H1 (cell line): ENCODE data around the gene HTR4. TPM values are rescaled to one million over a fixed set of nuclear protein-coding genes. Genes with fewer than 3 reads are reported as not detected.

ENCODE experiments used
- CTCF ChIA-PET: fragments of 300-600 bp; sonication (Branson Sonifier 250); formaldehyde crosslinking; loops from one replicate; lab custom pipeline; 2021; ENCODE audit not compliant: partially characterized antibody; lab: Charles Lee
- POLR2A ChIA-PET: fragments of 300-600 bp; sonication (Branson Sonifier 250); formaldehyde crosslinking; loops from one replicate; lab custom pipeline; 2021; ENCODE audit warnings: inconsistent platforms; ENCODE audit not compliant: partially characterized antibody; lab: Charles Lee
- DNase-seq, 2 experiments: peaks; one replicate each; pipeline versions ENCODE4 v3.0.0 to v3.0.0-alpha.2; 2010 to 2022; ENCODE audit warnings: low spot score in 2 of 2, low read depth in 1 of 2, mixed read lengths in 1 of 2
- FAIRE-seq: peaks from 2 replicates; lab custom pipeline; 2011; peaks lifted over from hg19 to GRCh38; lab: Jason Lieb, UNC
- H2AFZ ChIP-seq: 2 replicates; pipeline ENCODE4 v1.8.1; 2012; ENCODE audit warnings: low read length, inconsistent platforms
- H2AK5ac ChIP-seq: 2 replicates; pipeline ENCODE4 v1.6.1; 2013; ENCODE audit warnings: low read depth, low read length
- H2BK120ac ChIP-seq: replicated peaks from 2 replicates; pipeline ENCODE3; 2013; ENCODE audit warnings: low read depth, low read length, inconsistent platforms
- H2BK12ac ChIP-seq: 2 replicates; pipeline ENCODE4 v1.6.1; 2013; ENCODE audit warnings: low read depth, low read length
- H2BK15ac ChIP-seq: 2 replicates; pipeline ENCODE4 v1.6.1; 2013; ENCODE audit warnings: low read length
- H2BK20ac ChIP-seq: 2 replicates; pipeline ENCODE4 v1.6.1; 2013; ENCODE audit warnings: low read length
- H2BK5ac ChIP-seq: 2 replicates; pipeline ENCODE4 v1.6.1; 2013; ENCODE audit warnings: low read depth, low read length
- H3K14ac ChIP-seq: 2 replicates; pipeline ENCODE4 v1.6.1; 2013; ENCODE audit warnings: inconsistent platforms; ENCODE audit not compliant: insufficient read length
- H3K18ac ChIP-seq: 2 replicates; pipeline ENCODE4 v1.6.1; 2013; ENCODE audit warnings: low read length; ENCODE audit errors: extremely low read depth
- H3K23ac ChIP-seq: 2 replicates; pipeline ENCODE4 v1.6.1; 2013; ENCODE audit warnings: inconsistent platforms; ENCODE audit not compliant: insufficient read length
- H3K23me2 ChIP-seq: 2 replicates; pipeline ENCODE4 v1.6.1; 2013; ENCODE audit warnings: low read depth, low read length
- H3K27ac ChIP-seq: 2 replicates; pipeline ENCODE4 v1.6.1; 2011; ENCODE audit warnings: low read depth, low read length, inconsistent platforms
- H3K27me3 ChIP-seq, 4 experiments: replicated peaks in 1 of 4; 1 replicate in 1 of 4; 2 replicates in 3 of 4; pipeline versions ENCODE4 v1.6.1 to v1.8.1; 2011 to 2013; ENCODE audit warnings: low read length in 3 of 4, mild to moderate bottlenecking in 3 of 4, inconsistent platforms in 2 of 4, mixed read lengths in 2 of 4, moderate library complexity in 1 of 4; ENCODE audit not compliant: control insufficient read depth in 3 of 4, insufficient read depth in 3 of 4; ENCODE audit errors: extremely low read depth in 1 of 4
- H3K36me3 ChIP-seq, 4 experiments: 2 replicates each; pipeline versions ENCODE4 v1.6.1 to v1.8.1; 2011 to 2013; ENCODE audit warnings: mild to moderate bottlenecking in 4 of 4, low read length in 3 of 4, moderate library complexity in 2 of 4, control low read depth in 1 of 4, inconsistent platforms in 1 of 4; ENCODE audit not compliant: insufficient read depth in 4 of 4, control insufficient read depth in 2 of 4
- H3K4ac ChIP-seq: replicated peaks from 2 replicates; pipeline ENCODE3; 2013; ENCODE audit warnings: low read length, low read depth, mixed read lengths, inconsistent platforms; ENCODE audit not compliant: insufficient read length
- H3K4me1 ChIP-seq, 4 experiments: replicated peaks in 1 of 4; 1 replicate in 1 of 4; 2 replicates in 3 of 4; pipeline versions ENCODE4 v1.6.1 to v1.8.1; 2011 to 2013; ENCODE audit warnings: low read length in 3 of 4, inconsistent platforms in 2 of 4, mixed read lengths in 1 of 4; ENCODE audit not compliant: insufficient read depth in 4 of 4, control insufficient read depth in 3 of 4
- H3K4me2 ChIP-seq, 2 experiments: 2 replicates each; pipeline versions ENCODE4 v1.6.1 to v1.8.1; 2011 to 2013; ENCODE audit warnings: low read depth in 2 of 2, low read length in 2 of 2, control low read depth in 1 of 2, inconsistent platforms in 1 of 2, mild to moderate bottlenecking in 1 of 2; ENCODE audit not compliant: insufficient read depth in 1 of 2
- H3K4me3 ChIP-seq, 4 experiments: fragments of 200-600, 300-600 bp in 1 of 4; sonication (generic), shearing (Covaris generic), sonication (Bioruptor Twin) in 1 of 4; 2 replicates each; pipeline versions ENCODE4 v1.5.1 to v1.8.1; 2011 to 2016; ENCODE audit warnings: low read length in 4 of 4, low read depth in 3 of 4, control low read depth in 2 of 4, inconsistent platforms in 2 of 4, mild to moderate bottlenecking in 2 of 4, mixed read lengths in 1 of 4, moderate library complexity in 1 of 4; ENCODE audit not compliant: insufficient read depth in 2 of 4; ENCODE audit errors: extremely low read depth in 1 of 4
- H3K56ac ChIP-seq: replicated peaks from 2 replicates; pipeline ENCODE3; 2013; ENCODE audit warnings: low read depth, mild to moderate bottlenecking, mixed read lengths, low read length, inconsistent platforms; ENCODE audit not compliant: insufficient read length
- H3K79me1 ChIP-seq: 2 replicates; pipeline ENCODE4 v1.6.1; 2013; ENCODE audit warnings: low read depth, low read length, control low read depth
- H3K79me2 ChIP-seq, 2 experiments: 2 replicates each; pipeline versions ENCODE4 v1.6.1 to v1.8.1; 2012 to 2013; ENCODE audit warnings: low read length in 2 of 2, mild to moderate bottlenecking in 2 of 2, inconsistent platforms in 1 of 2; ENCODE audit not compliant: insufficient read depth in 2 of 2, control insufficient read depth in 1 of 2
- H3K9ac ChIP-seq, 4 experiments: replicated peaks in 1 of 4; 1 replicate in 1 of 4; 2 replicates in 3 of 4; pipeline versions ENCODE4 v1.6.1 to v1.8.1; 2011 to 2013; ENCODE audit warnings: low read depth in 3 of 4, low read length in 3 of 4, control low read depth in 2 of 4, mild to moderate bottlenecking in 2 of 4, moderate library complexity in 2 of 4, inconsistent platforms in 1 of 4; ENCODE audit errors: extremely low read depth in 1 of 4
- H3K9me3 ChIP-seq, 2 experiments: 2 replicates each; pipeline versions ENCODE4 v1.6.1 to v1.8.1; 2012 to 2013; ENCODE audit warnings: mild to moderate bottlenecking in 2 of 2, moderate library complexity in 2 of 2, control low read depth in 1 of 2, inconsistent platforms in 1 of 2, low read depth in 1 of 2, low read length in 1 of 2, mixed read lengths in 1 of 2; ENCODE audit not compliant: insufficient read depth in 2 of 2
- H4K20me1 ChIP-seq, 2 experiments: replicated peaks in 1 of 2; 2 replicates each; pipeline versions ENCODE3 to v1.8.1; 2011 to 2013; ENCODE audit warnings: inconsistent platforms in 2 of 2, low read length in 2 of 2, mild to moderate bottlenecking in 1 of 2; ENCODE audit not compliant: insufficient read depth in 2 of 2, control insufficient read depth in 1 of 2
- H4K5ac ChIP-seq: 2 replicates; pipeline ENCODE4 v1.6.1; 2013; ENCODE audit warnings: low read length, low read depth, mixed read lengths, inconsistent platforms; ENCODE audit not compliant: insufficient read length
- H4K8ac ChIP-seq: 2 replicates; pipeline ENCODE4 v1.8.0; 2013; ENCODE audit warnings: mild to moderate bottlenecking, moderate library complexity, low read length, inconsistent platforms; ENCODE audit not compliant: insufficient read depth; ENCODE audit errors: extremely low read depth
- H4K91ac ChIP-seq: replicated peaks from 2 replicates; pipeline ENCODE3; 2013; ENCODE audit warnings: low read length, mixed read lengths, inconsistent platforms; ENCODE audit not compliant: insufficient read length
- ATF3 ChIP-seq: IDR thresholded peaks from 2 replicates; pipeline ENCODE4 v1.6.1; 2011; ENCODE audit warnings: low read depth, mild to moderate bottlenecking, low read length; ENCODE audit not compliant: insufficient read depth
- CBX5 ChIP-seq: fragments of 300-800, 300-1000 bp; sonication (generic); IDR thresholded peaks from 2 replicates; pipeline ENCODE4 v1.7.1; 2016; ENCODE audit warnings: antibody characterized with exemption, low read length, low read depth
- CTCF ChIP-seq, 3 experiments: IDR thresholded peaks; 1 replicate in 2 of 3; 2 replicates in 1 of 3; pipeline versions ENCODE4 v1.5.1 to v1.6.1; 2011; ENCODE audit warnings: low read length in 3 of 3, mild to moderate bottlenecking in 3 of 3, inconsistent platforms in 2 of 3, low read depth in 1 of 3, moderate library complexity in 1 of 3; ENCODE audit not compliant: insufficient read depth in 1 of 3; ENCODE audit errors: control extremely low read depth in 1 of 3
- EZH2 ChIP-seq: fragments of 200-600 bp; sonication (generic); IDR thresholded peaks from 2 replicates; pipeline ENCODE4 v1.7.1; 2012; ENCODE audit warnings: low read depth, mild to moderate bottlenecking, moderate library complexity, low read length, inconsistent platforms; ENCODE audit not compliant: severe bottlenecking
- POLR2AphosphoS5 ChIP-seq: IDR thresholded peaks from 2 replicates; pipeline ENCODE4 v1.6.1; 2011; ENCODE audit warnings: low read depth, low read length
- SP2 ChIP-seq: IDR thresholded peaks from 2 replicates; pipeline ENCODE4 v1.6.1; 2012; ENCODE audit warnings: mild to moderate bottlenecking, low read length, inconsistent platforms
- SUZ12 ChIP-seq: fragments of 200-600 bp; sonication (generic); IDR thresholded peaks from 2 replicates; pipeline ENCODE4 v1.6.1; 2012; ENCODE audit warnings: mild to moderate bottlenecking, inconsistent platforms, low read length, moderate library complexity, mixed read lengths
- TAF7 ChIP-seq: optimal IDR thresholded peaks from 2 replicates; pipeline ENCODE3; 2011; ENCODE audit warnings: low read depth, mild to moderate bottlenecking, inconsistent platforms, low read length, moderate library complexity, borderline replicate concordance
- YY1 ChIP-seq: IDR thresholded peaks from 2 replicates; pipeline ENCODE4 v1.6.1; 2011; ENCODE audit warnings: low read depth, mild to moderate bottlenecking, low read length
- WGBS, 2 experiments: shearing (Covaris generic) in 1 of 2; methylation state at CpG; one replicate each; pipeline versions ENCODE4 v1.1.6 to v1.1.7; 2013 to 2015; ENCODE audit warnings: low lambda C conversion rate in 2 of 2, mixed read lengths in 2 of 2, inconsistent platforms in 1 of 2, low coverage in 1 of 2, missing lambda C conversion rate in 1 of 2; ENCODE audit not compliant: insufficient replicate concordance in 2 of 2, insufficient coverage in 1 of 2, insufficient read length in 1 of 2; ENCODE audit errors: extremely low coverage in 1 of 2, missing lambda C conversion rate in 1 of 2; 5-methylcytosine and 5-hydroxymethylcytosine counted together
- polyA plus RNA-seq, 7 experiments: library from polyadenylated mRNA; depleted of rRNA in 3 of 7; stranded (reverse) in 5 of 7; unstranded in 2 of 7; fragments of >200 nt in 5 of 7; fragments of 200-250 nt in 2 of 7; gene quantifications; 1 replicate in 5 of 7; 2 replicates in 1 of 7; 4 replicates in 1 of 7; pipeline versions ENCODE4 v1.2.1 to v1.2.3, GENCODE V29; 2011 to 2013; ENCODE audit warnings: missing spikeins in 2 of 7, mixed read lengths in 2 of 7
- total RNA-seq: library from RNA; stranded (reverse); fragmentation: NEBNext Ultra II Directional; extraction: Animal tissue kit (Norgen Biotek cat#: 25700); gene quantifications from 2 replicates; pipeline ENCODE4 v1.2.1, GENCODE V29; 2021

HTR4 gene
- total and polyA plus RNA-seq, 2 of the 8 experiments (the other 6 are each of a cell fraction or from before 2014, with no cell fraction given): not detected

GRCh38 chr5:148542812-148543211, 111.5 kb downstream of the HTR4 start:
- H3K9me3 ChIP-seq: no peaks in the 10 kb centered on the region
- H3K79me1 ChIP-seq: no peaks in the 10 kb centered on the region
- H2AFZ ChIP-seq: no peak overlapping the region; the same call in 1 of the 2 replicates
- no peak overlapping the region for H4K8ac ChIP-seq
- no peak overlapping the region for H3K56ac ChIP-seq
- H3K4me1 ChIP-seq: no peaks in the 10 kb centered on the region
- no peak overlapping the region for H2BK12ac ChIP-seq
- H2BK120ac ChIP-seq: no peak overlapping the region
- no peak overlapping the region for H3K27ac ChIP-seq
- no peak overlapping the region for H3K4ac ChIP-seq
- no peak overlapping the region for H2AK5ac ChIP-seq
- no peaks in the 10 kb centered on the region for H3K36me3 ChIP-seq
- no peak overlapping the region for H3K9ac ChIP-seq
- WGBS, 2 experiments: 79% methylated on average over 1 of the region's 1 CpG; no CpG with 5 or more reads in 1 of the 2 experiments
- no peak overlapping the region for H3K14ac ChIP-seq
- CTCF ChIA-PET: no interaction called here
- no peaks in the 10 kb centered on the region for H3K23me2 ChIP-seq
- DNase-seq: no peak
- no peak overlapping the region for H2BK5ac ChIP-seq
- no peaks in the 10 kb centered on the region for H3K79me2 ChIP-seq
- no peak overlapping the region for H4K5ac ChIP-seq
- H2BK20ac ChIP-seq: no peak overlapping the region
- H3K27me3 ChIP-seq: peaks cover 0 to 1% (median 0%) of the 10 kb centered on the region in 4 experiments; a peak in 1 of 7 replicates
- no peak for FAIRE-seq
- H3K18ac ChIP-seq: no peak overlapping the region
- no peaks in the 10 kb centered on the region for H4K20me1 ChIP-seq
- POLR2A ChIA-PET: no interaction called here
- H4K91ac ChIP-seq: no peak overlapping the region
- H2BK15ac ChIP-seq: no peak overlapping the region
- H3K4me2 ChIP-seq: no peak overlapping the region
- no peak overlapping the region for H3K23ac ChIP-seq
- TF ChIP-seq ATF3 (no peak), TAF7 (no peak), POLR2AphosphoS5 (no peak), CBX5 (no peak), EZH2 (no peak), CTCF (IDR thresholded peaks at IDR 0.05; ENCODE audit: control extremely low read depth in 1 of 3, insufficient read depth in 1 of 3, low read depth in 1 of 3, low read length in 3 of 3) (no peak), SUZ12 (no peak), SP2 (no peak), YY1 (no peak)
- H3K4me3 ChIP-seq: no peak overlapping the region
